WTC11 (cell line): ENCODE measurements around the gene RAP2A. TPM values are rescaled to one million over a fixed set of nuclear protein-coding genes. Genes with fewer than 3 reads are reported as not detected.

Source experiments
- ATAC-seq: fragments of 200-7000 bp; cut with Tn5 transposase; 2 replicates; pipeline ENCODE4 v1.10.0; 2021; ENCODE audit warnings: mild to moderate bottlenecking, moderate library complexity
- CTCF ChIA-PET: fragments of 300-600 bp; sonication (Branson Sonifier 250); formaldehyde crosslinking; loops from one replicate; lab custom pipeline; 2021; ENCODE audit warnings: antibody characterized with exemption; lab: Charles Lee
- POLR2A ChIA-PET: fragments of 350-600 bp; sonication (Branson Sonifier 250); formaldehyde crosslinking; loops from one replicate; lab custom pipeline; 2021; ENCODE audit warnings: antibody characterized with exemption; lab: Charles Lee
- DNase-seq: peaks from one replicate; pipeline ENCODE4 v3.0.0; 2021; ENCODE audit warnings: low spot score
- H3K27ac Mint-ChIP-seq: 2 replicates; pipeline ENCODE4 v1.8.0; 2021; ENCODE audit warnings: mixed read lengths
- H3K27me3 Mint-ChIP-seq: 2 replicates; pipeline ENCODE4 v1.8.0; 2021; ENCODE audit warnings: low read depth, mild to moderate bottlenecking, moderate library complexity, mixed read lengths
- H3K36me3 Mint-ChIP-seq: 2 replicates; pipeline ENCODE4 v1.8.0; 2021; ENCODE audit warnings: mixed read lengths
- H3K4me1 Mint-ChIP-seq: 2 replicates; pipeline ENCODE4 v1.8.0; 2022; ENCODE audit warnings: mixed read lengths
- H3K4me3 Mint-ChIP-seq: 2 replicates; pipeline ENCODE4 v1.8.0; 2021; ENCODE audit warnings: mild to moderate bottlenecking, moderate library complexity, mixed read lengths
- H3K9me3 Mint-ChIP-seq: 2 replicates; pipeline ENCODE4 v1.8.0; 2021; ENCODE audit warnings: mixed read lengths
- ATF1 ChIP-seq: sonication (generic); formaldehyde crosslinking; IDR thresholded peaks from 2 replicates; pipeline ENCODE4 v1.8.1; 2023; ENCODE audit warnings: mild to moderate bottlenecking, moderate library complexity, missing genetic modification reagents
- CBFB ChIP-seq: sonication (generic); formaldehyde crosslinking; IDR thresholded peaks from 2 replicates; pipeline ENCODE4 v1.8.1; 2022; ENCODE audit warnings: mild to moderate bottlenecking, low read depth, missing genetic modification reagents
- CDX4 ChIP-seq: fragments of 250-450 bp; sonication (Bioruptor Pico); IDR thresholded peaks from 2 replicates; pipeline ENCODE4 v1.9.0; 2021; ENCODE audit warnings: moderate library complexity, mild to moderate bottlenecking, inconsistent platforms, borderline replicate concordance
- CREB1 ChIP-seq: sonication (generic); formaldehyde crosslinking; IDR thresholded peaks from 2 replicates; pipeline ENCODE4 v1.8.0; 2023; ENCODE audit warnings: mild to moderate bottlenecking, missing genetic modification reagents
- CREM ChIP-seq: sonication (generic); formaldehyde crosslinking; IDR thresholded peaks from 2 replicates; pipeline ENCODE4 v1.8.1; 2022; ENCODE audit warnings: mild to moderate bottlenecking, missing genetic modification reagents, moderate library complexity
- ELF4 ChIP-seq: sonication (generic); formaldehyde crosslinking; IDR thresholded peaks from 2 replicates; pipeline ENCODE4 v1.8.1; 2022; ENCODE audit warnings: low read depth, mild to moderate bottlenecking, moderate library complexity, missing genetic modification reagents
- ETV6 ChIP-seq: sonication (generic); formaldehyde crosslinking; IDR thresholded peaks from 2 replicates; pipeline ENCODE4 v1.8.1; 2022; ENCODE audit warnings: mild to moderate bottlenecking, missing genetic modification reagents
- FOXJ3 ChIP-seq: sonication (generic); formaldehyde crosslinking; IDR thresholded peaks from 2 replicates; pipeline ENCODE4 v1.9.0; 2021; ENCODE audit warnings: missing genetic modification reagents, mild to moderate bottlenecking, borderline replicate concordance
- FOXK1 ChIP-seq: sonication (generic); formaldehyde crosslinking; IDR thresholded peaks from 2 replicates; pipeline ENCODE4 v1.8.0; 2022; ENCODE audit warnings: mild to moderate bottlenecking, moderate library complexity, missing genetic modification reagents
- GABPB1 ChIP-seq: sonication (generic); formaldehyde crosslinking; IDR thresholded peaks from 2 replicates; pipeline ENCODE4 v1.8.1; 2023; ENCODE audit warnings: mild to moderate bottlenecking, missing genetic modification reagents
- NFE2L1 ChIP-seq: sonication (generic); formaldehyde crosslinking; IDR thresholded peaks from 2 replicates; pipeline ENCODE4 v1.8.1; 2023; ENCODE audit warnings: missing genetic modification reagents
- NFYB ChIP-seq: sonication (generic); formaldehyde crosslinking; conservative IDR thresholded peaks from 2 replicates; pipeline ENCODE4 v1.8.0; 2022; ENCODE audit warnings: low read depth, missing genetic modification reagents
- SP1 ChIP-seq: sonication (generic); formaldehyde crosslinking; conservative IDR thresholded peaks from 2 replicates; pipeline ENCODE4 v1.8.1; 2022; ENCODE audit warnings: missing genetic modification reagents
- STAT6 ChIP-seq: sonication (generic); formaldehyde crosslinking; conservative IDR thresholded peaks from 2 replicates; pipeline ENCODE4 v1.8.1; 2023; ENCODE audit warnings: mild to moderate bottlenecking, low read depth, missing genetic modification reagents, moderate library complexity
- TEAD4 ChIP-seq: sonication (generic); formaldehyde crosslinking; IDR thresholded peaks from 2 replicates; pipeline ENCODE4 v1.8.0; 2022; ENCODE audit warnings: mild to moderate bottlenecking, missing genetic modification reagents
- ZNF138 ChIP-seq: sonication (generic); formaldehyde crosslinking; conservative IDR thresholded peaks from 2 replicates; pipeline ENCODE4 v1.8.1; 2022; ENCODE audit warnings: mild to moderate bottlenecking, moderate library complexity, missing genetic modification reagents
- ZNF423 ChIP-seq: fragments of 250-450 bp; sonication (Bioruptor Pico); IDR thresholded peaks from 2 replicates; pipeline ENCODE4 v2.1.2; 2022; ENCODE audit warnings: mild to moderate bottlenecking, moderate library complexity
- ZNF512 ChIP-seq: sonication (generic); formaldehyde crosslinking; IDR thresholded peaks from 2 replicates; pipeline ENCODE4 v1.8.1; 2022; ENCODE audit warnings: missing genetic modification reagents, borderline replicate concordance
- total RNA-seq: library from RNA; stranded (reverse); gene quantifications from 3 replicates; pipeline ENCODE4 v1.2.3, GENCODE V29; 2021
- TF ChIP-seq, protein P1 (sequence below): sonication (generic); formaldehyde crosslinking; IDR thresholded peaks from 2 replicates; pipeline ENCODE4 v1.8.0; 2023; ENCODE audit warnings: missing genetic modification reagents, mild to moderate bottlenecking, borderline replicate concordance
- TF ChIP-seq, protein P2 (sequence below): sonication (generic); formaldehyde crosslinking; IDR thresholded peaks from 2 replicates; pipeline ENCODE4 v1.8.1; 2023; ENCODE audit warnings: mild to moderate bottlenecking, missing genetic modification reagents, borderline replicate concordance
- TF ChIP-seq, protein P3 (sequence below): sonication (generic); formaldehyde crosslinking; conservative IDR thresholded peaks from 2 replicates; pipeline ENCODE4 v1.8.1; 2022; ENCODE audit warnings: mild to moderate bottlenecking, missing genetic modification reagents
- TF ChIP-seq, protein P4 (sequence below): sonication (generic); formaldehyde crosslinking; IDR thresholded peaks from 2 replicates; pipeline ENCODE4 v1.8.0; 2022; ENCODE audit warnings: mild to moderate bottlenecking, missing genetic modification reagents

RAP2A gene
- total RNA-seq, 1 experiment from 2014 or later, result 39.0 TPM

- TF ChIP-seq, protein P1, sequence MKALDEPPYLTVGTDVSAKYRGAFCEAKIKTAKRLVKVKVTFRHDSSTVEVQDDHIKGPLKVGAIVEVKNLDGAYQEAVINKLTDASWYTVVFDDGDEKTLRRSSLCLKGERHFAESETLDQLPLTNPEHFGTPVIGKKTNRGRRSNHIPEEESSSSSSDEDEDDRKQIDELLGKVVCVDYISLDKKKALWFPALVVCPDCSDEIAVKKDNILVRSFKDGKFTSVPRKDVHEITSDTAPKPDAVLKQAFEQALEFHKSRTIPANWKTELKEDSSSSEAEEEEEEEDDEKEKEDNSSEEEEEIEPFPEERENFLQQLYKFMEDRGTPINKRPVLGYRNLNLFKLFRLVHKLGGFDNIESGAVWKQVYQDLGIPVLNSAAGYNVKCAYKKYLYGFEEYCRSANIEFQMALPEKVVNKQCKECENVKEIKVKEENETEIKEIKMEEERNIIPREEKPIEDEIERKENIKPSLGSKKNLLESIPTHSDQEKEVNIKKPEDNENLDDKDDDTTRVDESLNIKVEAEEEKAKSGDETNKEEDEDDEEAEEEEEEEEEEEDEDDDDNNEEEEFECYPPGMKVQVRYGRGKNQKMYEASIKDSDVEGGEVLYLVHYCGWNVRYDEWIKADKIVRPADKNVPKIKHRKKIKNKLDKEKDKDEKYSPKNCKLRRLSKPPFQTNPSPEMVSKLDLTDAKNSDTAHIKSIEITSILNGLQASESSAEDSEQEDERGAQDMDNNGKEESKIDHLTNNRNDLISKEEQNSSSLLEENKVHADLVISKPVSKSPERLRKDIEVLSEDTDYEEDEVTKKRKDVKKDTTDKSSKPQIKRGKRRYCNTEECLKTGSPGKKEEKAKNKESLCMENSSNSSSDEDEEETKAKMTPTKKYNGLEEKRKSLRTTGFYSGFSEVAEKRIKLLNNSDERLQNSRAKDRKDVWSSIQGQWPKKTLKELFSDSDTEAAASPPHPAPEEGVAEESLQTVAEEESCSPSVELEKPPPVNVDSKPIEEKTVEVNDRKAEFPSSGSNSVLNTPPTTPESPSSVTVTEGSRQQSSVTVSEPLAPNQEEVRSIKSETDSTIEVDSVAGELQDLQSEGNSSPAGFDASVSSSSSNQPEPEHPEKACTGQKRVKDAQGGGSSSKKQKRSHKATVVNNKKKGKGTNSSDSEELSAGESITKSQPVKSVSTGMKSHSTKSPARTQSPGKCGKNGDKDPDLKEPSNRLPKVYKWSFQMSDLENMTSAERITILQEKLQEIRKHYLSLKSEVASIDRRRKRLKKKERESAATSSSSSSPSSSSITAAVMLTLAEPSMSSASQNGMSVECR (CRISPR knock-in tag), result no peak
- no peak for TF ChIP-seq NFYB (CRISPR knock-in tag)
- no peak for TF ChIP-seq ZNF138 (CRISPR knock-in tag)
- TF ChIP-seq ZNF423, result no peak
- TF ChIP-seq SP1, result no peak
- no peak for TF ChIP-seq CREB1 (CRISPR knock-in tag)
- TF ChIP-seq STAT6 (CRISPR knock-in tag), result no peak
- TF ChIP-seq CREM (CRISPR knock-in tag), result no peak
- TF ChIP-seq, protein P2, sequence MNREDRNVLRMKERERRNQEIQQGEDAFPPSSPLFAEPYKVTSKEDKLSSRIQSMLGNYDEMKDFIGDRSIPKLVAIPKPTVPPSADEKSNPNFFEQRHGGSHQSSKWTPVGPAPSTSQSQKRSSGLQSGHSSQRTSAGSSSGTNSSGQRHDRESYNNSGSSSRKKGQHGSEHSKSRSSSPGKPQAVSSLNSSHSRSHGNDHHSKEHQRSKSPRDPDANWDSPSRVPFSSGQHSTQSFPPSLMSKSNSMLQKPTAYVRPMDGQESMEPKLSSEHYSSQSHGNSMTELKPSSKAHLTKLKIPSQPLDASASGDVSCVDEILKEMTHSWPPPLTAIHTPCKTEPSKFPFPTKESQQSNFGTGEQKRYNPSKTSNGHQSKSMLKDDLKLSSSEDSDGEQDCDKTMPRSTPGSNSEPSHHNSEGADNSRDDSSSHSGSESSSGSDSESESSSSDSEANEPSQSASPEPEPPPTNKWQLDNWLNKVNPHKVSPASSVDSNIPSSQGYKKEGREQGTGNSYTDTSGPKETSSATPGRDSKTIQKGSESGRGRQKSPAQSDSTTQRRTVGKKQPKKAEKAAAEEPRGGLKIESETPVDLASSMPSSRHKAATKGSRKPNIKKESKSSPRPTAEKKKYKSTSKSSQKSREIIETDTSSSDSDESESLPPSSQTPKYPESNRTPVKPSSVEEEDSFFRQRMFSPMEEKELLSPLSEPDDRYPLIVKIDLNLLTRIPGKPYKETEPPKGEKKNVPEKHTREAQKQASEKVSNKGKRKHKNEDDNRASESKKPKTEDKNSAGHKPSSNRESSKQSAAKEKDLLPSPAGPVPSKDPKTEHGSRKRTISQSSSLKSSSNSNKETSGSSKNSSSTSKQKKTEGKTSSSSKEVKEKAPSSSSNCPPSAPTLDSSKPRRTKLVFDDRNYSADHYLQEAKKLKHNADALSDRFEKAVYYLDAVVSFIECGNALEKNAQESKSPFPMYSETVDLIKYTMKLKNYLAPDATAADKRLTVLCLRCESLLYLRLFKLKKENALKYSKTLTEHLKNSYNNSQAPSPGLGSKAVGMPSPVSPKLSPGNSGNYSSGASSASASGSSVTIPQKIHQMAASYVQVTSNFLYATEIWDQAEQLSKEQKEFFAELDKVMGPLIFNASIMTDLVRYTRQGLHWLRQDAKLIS (CRISPR knock-in tag), result no peak
- no peak for TF ChIP-seq ZNF512 (CRISPR knock-in tag)
- TF ChIP-seq, all 79 proteins: peak for 0
These were observed 42.9 kb upstream of the RAP2A start (continued) for GRCh38 chr13:97390941-97391600.

- H3K36me3 Mint-ChIP-seq, result no peaks in the 10 kb centered on the region
- no peaks in the 10 kb centered on the region for H3K27me3 Mint-ChIP-seq
- CTCF ChIA-PET, result no interaction called here
- H3K27ac Mint-ChIP-seq, result no peak overlapping the region
- no peaks in the 10 kb centered on the region for H3K4me1 Mint-ChIP-seq
- ATAC-seq (no peak), DNase-seq (no peak)
- H3K9me3 Mint-ChIP-seq, result no peaks in the 10 kb centered on the region
- POLR2A ChIA-PET, result no interaction called here
- H3K4me3 Mint-ChIP-seq, result no peak overlapping the region
- no peak for TF ChIP-seq TEAD4 (CRISPR knock-in tag)
- no peak for TF ChIP-seq CREB1 (CRISPR knock-in tag)
- no peak for TF ChIP-seq CDX4 (CRISPR knock-in tag)
- TF ChIP-seq FOXK1 (CRISPR knock-in tag), result no peak
- TF ChIP-seq, protein P3, sequence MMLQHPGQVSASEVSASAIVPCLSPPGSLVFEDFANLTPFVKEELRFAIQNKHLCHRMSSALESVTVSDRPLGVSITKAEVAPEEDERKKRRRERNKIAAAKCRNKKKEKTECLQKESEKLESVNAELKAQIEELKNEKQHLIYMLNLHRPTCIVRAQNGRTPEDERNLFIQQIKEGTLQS (CRISPR knock-in tag), result no peak
- TF ChIP-seq CREM (CRISPR knock-in tag), result no peak
- TF ChIP-seq, protein P4, sequence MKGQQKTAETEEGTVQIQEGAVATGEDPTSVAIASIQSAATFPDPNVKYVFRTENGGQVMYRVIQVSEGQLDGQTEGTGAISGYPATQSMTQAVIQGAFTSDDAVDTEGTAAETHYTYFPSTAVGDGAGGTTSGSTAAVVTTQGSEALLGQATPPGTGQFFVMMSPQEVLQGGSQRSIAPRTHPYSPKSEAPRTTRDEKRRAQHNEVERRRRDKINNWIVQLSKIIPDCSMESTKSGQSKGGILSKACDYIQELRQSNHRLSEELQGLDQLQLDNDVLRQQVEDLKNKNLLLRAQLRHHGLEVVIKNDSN (CRISPR knock-in tag), result no peak
- TF ChIP-seq ATF1 (CRISPR knock-in tag), result no peak
- no peak for TF ChIP-seq FOXJ3 (CRISPR knock-in tag)
- TF ChIP-seq NFE2L1 (CRISPR knock-in tag), result no peak
- TF ChIP-seq ELF4 (CRISPR knock-in tag), result no peak
- TF ChIP-seq GABPB1 (CRISPR knock-in tag), result no peak
- no peak for TF ChIP-seq ETV6 (CRISPR knock-in tag)
- no peak for TF ChIP-seq CBFB (CRISPR knock-in tag)
These were observed 41.9 kb upstream of the RAP2A start for GRCh38 chr13:97392020-97392419.
